ENCODE results near the gene MRPL24. TPM values are rescaled to one million over a fixed set of nuclear protein-coding genes. Genes with fewer than 3 reads are reported as not detected.

Gene MRPL24
- total and polyA plus RNA-seq, 10 of the 15 experiments (the other 5 are each of a cell fraction or from before 2014, with no cell fraction given): 87.4 to 269 (median 134) TPM

- TF ChIP-seq, protein P1, sequence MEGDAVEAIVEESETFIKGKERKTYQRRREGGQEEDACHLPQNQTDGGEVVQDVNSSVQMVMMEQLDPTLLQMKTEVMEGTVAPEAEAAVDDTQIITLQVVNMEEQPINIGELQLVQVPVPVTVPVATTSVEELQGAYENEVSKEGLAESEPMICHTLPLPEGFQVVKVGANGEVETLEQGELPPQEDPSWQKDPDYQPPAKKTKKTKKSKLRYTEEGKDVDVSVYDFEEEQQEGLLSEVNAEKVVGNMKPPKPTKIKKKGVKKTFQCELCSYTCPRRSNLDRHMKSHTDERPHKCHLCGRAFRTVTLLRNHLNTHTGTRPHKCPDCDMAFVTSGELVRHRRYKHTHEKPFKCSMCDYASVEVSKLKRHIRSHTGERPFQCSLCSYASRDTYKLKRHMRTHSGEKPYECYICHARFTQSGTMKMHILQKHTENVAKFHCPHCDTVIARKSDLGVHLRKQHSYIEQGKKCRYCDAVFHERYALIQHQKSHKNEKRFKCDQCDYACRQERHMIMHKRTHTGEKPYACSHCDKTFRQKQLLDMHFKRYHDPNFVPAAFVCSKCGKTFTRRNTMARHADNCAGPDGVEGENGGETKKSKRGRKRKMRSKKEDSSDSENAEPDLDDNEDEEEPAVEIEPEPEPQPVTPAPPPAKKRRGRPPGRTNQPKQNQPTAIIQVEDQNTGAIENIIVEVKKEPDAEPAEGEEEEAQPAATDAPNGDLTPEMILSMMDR (IDR thresholded peaks at IDR 0.05 in 2 of 3, conservative IDR thresholded peaks at IDR 0.05 in 1 of 3; ENCODE audit: control insufficient read depth in 2 of 3, extremely low read depth in 1 of 3, insufficient read depth in 1 of 3, low read depth in 3 of 3, low read length in 3 of 3): no peak
- TF ChIP-seq SPI1 (IDR thresholded peaks at IDR 0.05; ENCODE audit: borderline replicate concordance, insufficient read depth, low read depth, low read length): peak; percentile 64; the same call in 1 of the 2 replicates
- TF ChIP-seq, protein P2, sequence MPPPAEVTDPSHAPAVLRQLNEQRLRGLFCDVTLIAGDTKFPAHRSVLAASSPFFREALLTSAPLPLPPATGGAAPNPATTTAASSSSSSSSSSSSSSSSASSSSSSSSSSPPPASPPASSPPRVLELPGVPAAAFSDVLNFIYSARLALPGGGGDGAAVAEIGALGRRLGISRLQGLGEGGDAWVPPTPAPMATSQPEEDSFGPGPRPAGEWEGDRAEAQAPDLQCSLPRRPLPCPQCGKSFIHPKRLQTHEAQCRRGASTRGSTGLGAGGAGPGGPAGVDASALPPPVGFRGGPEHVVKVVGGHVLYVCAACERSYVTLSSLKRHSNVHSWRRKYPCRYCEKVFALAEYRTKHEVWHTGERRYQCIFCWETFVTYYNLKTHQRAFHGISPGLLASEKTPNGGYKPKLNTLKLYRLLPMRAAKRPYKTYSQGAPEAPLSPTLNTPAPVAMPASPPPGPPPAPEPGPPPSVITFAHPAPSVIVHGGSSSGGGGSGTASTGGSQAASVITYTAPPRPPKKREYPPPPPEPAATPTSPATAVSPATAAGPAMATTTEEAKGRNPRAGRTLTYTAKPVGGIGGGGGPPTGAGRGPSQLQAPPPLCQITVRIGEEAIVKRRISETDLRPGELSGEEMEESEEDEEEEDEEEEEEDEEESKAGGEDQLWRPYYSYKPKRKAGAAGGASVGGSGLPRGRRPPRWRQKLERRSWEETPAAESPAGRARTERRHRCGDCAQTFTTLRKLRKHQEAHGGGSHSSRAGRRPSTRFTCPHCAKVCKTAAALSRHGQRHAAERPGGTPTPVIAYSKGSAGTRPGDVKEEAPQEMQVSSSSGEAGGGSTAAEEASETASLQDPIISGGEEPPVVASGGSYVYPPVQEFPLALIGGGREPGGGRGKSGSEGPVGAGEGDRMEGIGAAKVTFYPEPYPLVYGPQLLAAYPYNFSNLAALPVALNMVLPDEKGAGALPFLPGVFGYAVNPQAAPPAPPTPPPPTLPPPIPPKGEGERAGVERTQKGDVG (CRISPR knock-in tag; IDR thresholded peaks at IDR 0.05): no peak
- no peak for TF ChIP-seq NFXL1 (IDR thresholded peaks at IDR 0.05; ENCODE audit: borderline replicate concordance)
- TF ChIP-seq ZNF622 (IDR thresholded peaks at IDR 0.05): no peak
- peak; percentile 90 for TF ChIP-seq E4F1 (IDR thresholded peaks at IDR 0.05; ENCODE audit: borderline replicate concordance, partially characterized antibody)
- TF ChIP-seq TCF3 (IDR thresholded peaks at IDR 0.05; ENCODE audit: borderline replicate concordance, insufficient read depth, low read depth, low read length): no peak
- TF ChIP-seq, protein P3, sequence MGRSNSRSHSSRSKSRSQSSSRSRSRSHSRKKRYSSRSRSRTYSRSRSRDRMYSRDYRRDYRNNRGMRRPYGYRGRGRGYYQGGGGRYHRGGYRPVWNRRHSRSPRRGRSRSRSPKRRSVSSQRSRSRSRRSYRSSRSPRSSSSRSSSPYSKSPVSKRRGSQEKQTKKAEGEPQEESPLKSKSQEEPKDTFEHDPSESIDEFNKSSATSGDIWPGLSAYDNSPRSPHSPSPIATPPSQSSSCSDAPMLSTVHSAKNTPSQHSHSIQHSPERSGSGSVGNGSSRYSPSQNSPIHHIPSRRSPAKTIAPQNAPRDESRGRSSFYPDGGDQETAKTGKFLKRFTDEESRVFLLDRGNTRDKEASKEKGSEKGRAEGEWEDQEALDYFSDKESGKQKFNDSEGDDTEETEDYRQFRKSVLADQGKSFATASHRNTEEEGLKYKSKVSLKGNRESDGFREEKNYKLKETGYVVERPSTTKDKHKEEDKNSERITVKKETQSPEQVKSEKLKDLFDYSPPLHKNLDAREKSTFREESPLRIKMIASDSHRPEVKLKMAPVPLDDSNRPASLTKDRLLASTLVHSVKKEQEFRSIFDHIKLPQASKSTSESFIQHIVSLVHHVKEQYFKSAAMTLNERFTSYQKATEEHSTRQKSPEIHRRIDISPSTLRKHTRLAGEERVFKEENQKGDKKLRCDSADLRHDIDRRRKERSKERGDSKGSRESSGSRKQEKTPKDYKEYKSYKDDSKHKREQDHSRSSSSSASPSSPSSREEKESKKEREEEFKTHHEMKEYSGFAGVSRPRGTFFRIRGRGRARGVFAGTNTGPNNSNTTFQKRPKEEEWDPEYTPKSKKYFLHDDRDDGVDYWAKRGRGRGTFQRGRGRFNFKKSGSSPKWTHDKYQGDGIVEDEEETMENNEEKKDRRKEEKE (IDR thresholded peaks at IDR 0.05): no peak
- no peak for TF ChIP-seq CEBPB (IDR thresholded peaks at IDR 0.05; ENCODE audit: borderline replicate concordance in 1 of 2, low read depth in 2 of 2, low read length in 2 of 2)
- TF ChIP-seq, protein P4, sequence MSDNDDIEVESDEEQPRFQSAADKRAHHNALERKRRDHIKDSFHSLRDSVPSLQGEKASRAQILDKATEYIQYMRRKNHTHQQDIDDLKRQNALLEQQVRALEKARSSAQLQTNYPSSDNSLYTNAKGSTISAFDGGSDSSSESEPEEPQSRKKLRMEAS (IDR thresholded peaks at IDR 0.05; ENCODE audit: low read depth, low read length): peak; percentile 94
- TF ChIP-seq CBX3 (IDR thresholded peaks at IDR 0.05; ENCODE audit: borderline replicate concordance, low read depth): no peak
- peak; percentile 64; the same call in 1 of the 2 replicates for TF ChIP-seq MEF2A (IDR thresholded peaks at IDR 0.05; ENCODE audit: insufficient read depth, low read depth, low read length)
- no peak for TF ChIP-seq ZNF24 (IDR thresholded peaks at IDR 0.05)
- peak; percentile 72 for TF ChIP-seq STAT1 (conservative IDR thresholded peaks at IDR 0.05)
Measured at GRCh38 chr1:156740741-156741480, at the start of gene MRPL24 (continued).
